A172 (cell line): ENCODE data around the gene LRRC14B. TPM values are rescaled to one million over a fixed set of nuclear protein-coding genes. Genes with fewer than 3 reads are reported as not detected.
"Not testable (repeated sequence)": the region's sequence is repeated elsewhere in the genome, so short reads cannot be mapped to it uniquely, and the experiment has no call there.

Source experiments
- DNase-seq: peaks from one replicate; pipeline ENCODE4 v3.0.0-alpha.2; 2015; ENCODE audit warnings: low spot score
- total RNA-seq: library from RNA; depleted of rRNA; stranded (reverse); fragments of >200 nt; shearing (Covaris generic); gene quantifications from 2 replicates; pipeline ENCODE4 v1.2.3, GENCODE V29; 2014

LRRC14B gene
- total RNA-seq, 1 experiment from 2014 or later = not detected

GRCh38 chr5:192691-192969, 1.3 kb downstream of the LRRC14B start:
- DNase-seq = no peak

GRCh38 chr5:192970-193831, 1.9 kb downstream of the LRRC14B start:
- DNase-seq = no peak

GRCh38 chr5:194102-194501, 2.8 kb downstream of the LRRC14B start:
- DNase-seq = no peak

- DNase-seq = no peak
These were observed 3.4 kb downstream of the LRRC14B start for GRCh38 chr5:194603-195209.

- no peak for DNase-seq
These were observed 4.3 kb downstream of the LRRC14B start for GRCh38 chr5:195401-196160.

- DNase-seq = no peak
These were observed 5.1 kb downstream of the LRRC14B start for GRCh38 chr5:196350-196749.

- not testable (repeated sequence) for DNase-seq
These were observed 5.7 kb downstream of the LRRC14B start for GRCh38 chr5:197031-197430.

- DNase-seq = no peak
These were observed 6.7 kb downstream of the LRRC14B start for GRCh38 chr5:197892-198489.

- no peak for DNase-seq
These were observed 7.4 kb downstream of the LRRC14B start for GRCh38 chr5:198516-199196.

- no peak for DNase-seq
These were observed 8.1 kb downstream of the LRRC14B start for GRCh38 chr5:199197-199949.

GRCh38 chr5:199950-200645, 8.8 kb downstream of the LRRC14B start:
- DNase-seq = no peak

GRCh38 chr5:200985-201384, 9.7 kb downstream of the LRRC14B start:
- no peak for DNase-seq

- no peak for DNase-seq
These were observed 10.4 kb downstream of the LRRC14B start for GRCh38 chr5:201672-202071.

GRCh38 chr5:203246-203930, 12.1 kb downstream of the LRRC14B start:
- DNase-seq = no peak

- DNase-seq = no peak
These were observed 12.7 kb downstream of the LRRC14B start for GRCh38 chr5:204001-204400.

- no peak for DNase-seq
These were observed 13.2 kb downstream of the LRRC14B start for GRCh38 chr5:204462-204861.

- no peak for DNase-seq
These were observed 13.8 kb downstream of the LRRC14B start for GRCh38 chr5:204966-205670.

GRCh38 chr5:206406-206805, 15.1 kb downstream of the LRRC14B start:
- peak; percentile 82 for DNase-seq

GRCh38 chr5:206927-207536, 15.7 kb downstream of the LRRC14B start:
- no peak for DNase-seq
